Heart left ventricle (tissue), 16 donors: ENCODE measurements around the gene NLRX1. TPM values are rescaled to one million over a fixed set of nuclear protein-coding genes. Genes with fewer than 3 reads are reported as not detected.

Experiments
- ATAC-seq, 4 donors: fragments of 200-7000 bp; cut with Tn5 transposase; one replicate each; pipeline ENCODE4 v1.9.1; 2020 to 2022; ENCODE audit warnings: moderate library complexity in 4 of 4, mild to moderate bottlenecking in 3 of 4, moderate number of reproducible peaks in 1 of 4
- DNase-seq, 5 donors: peaks; one replicate each; pipeline ENCODE4 v3.0.0-alpha.2; 2020
- H3K27ac ChIP-seq, 12 donors: fragments of 200-600 bp; sonication (generic) in 4 of 12; one replicate each; pipeline versions ENCODE4 v1.5.0 to v1.8.0; 2016 to 2022; ENCODE audit warnings: mild to moderate bottlenecking in 2 of 12
- H3K27me3 ChIP-seq, 9 donors: fragments of 200-600 bp; sonication (generic) in 2 of 9; one replicate each; pipeline versions ENCODE4 v1.5.1 to v1.8.0; 2016 to 2022; ENCODE audit warnings: mild to moderate bottlenecking in 3 of 9
- H3K36me3 ChIP-seq, 9 donors: fragments of 200-600 bp; sonication (generic) in 2 of 9; one replicate each; pipeline versions ENCODE4 v1.5.0 to v1.8.0; 2018 to 2022; ENCODE audit warnings: mild to moderate bottlenecking in 2 of 9
- H3K4me1 ChIP-seq, 12 donors: fragments of 200-600 bp; sonication (generic) in 4 of 12; one replicate each; pipeline versions ENCODE4 v1.5.0 to v1.8.0; 2016 to 2022; ENCODE audit warnings: mild to moderate bottlenecking in 3 of 12
- H3K4me3 ChIP-seq, 12 donors: fragments of 200-600 bp; sonication (generic) in 4 of 12; one replicate each; pipeline versions ENCODE4 v1.5.0 to v1.8.0; 2017 to 2022; ENCODE audit warnings: mild to moderate bottlenecking in 9 of 12, moderate library complexity in 4 of 12
- H3K9me3 ChIP-seq, 12 donors: fragments of 200-600 bp; sonication (generic) in 4 of 12; one replicate each; pipeline versions ENCODE4 v1.5.0 to v1.8.0; 2016 to 2022; ENCODE audit warnings: mild to moderate bottlenecking in 1 of 12
- POLR2A ChIP-seq, 2 donors: fragments of 450-650 bp; IDR thresholded peaks; one replicate each; pipeline ENCODE4 v1.6.1; 2017; ENCODE audit warnings: antibody characterized with exemption in 2 of 2, mild to moderate bottlenecking in 2 of 2, moderate library complexity in 2 of 2
- WGBS, 4 donors: extraction: QIAGEN DNeasy Blood & Tissue Kit in 2 of 4; methylation state at CpG; one replicate each; pipeline versions ENCODE4 v1.1.5 to v1.1.7; 2013 to 2018; 5-methylcytosine and 5-hydroxymethylcytosine counted together
- intact Hi-C, 10 donors: fragments of 100-400 bp; cut with DNase I; formaldehyde crosslinking; loops; one replicate each; pipeline versions ENCODE4 v1.11.1 to v1.14.2; 2022
- polyA plus RNA-seq, 2 donors: library from polyadenylated mRNA; stranded (reverse); fragments of 200-250 nt; gene quantifications; one replicate each; pipeline ENCODE4 v1.2.3, GENCODE V29; 2013
- total RNA-seq, 9 donors: library from RNA; depleted of rRNA in 2 of 9; stranded (reverse); fragments of >200 nt in 2 of 9; fragmentation: NEBNext Ultra II Directional in 3 of 9; extraction: Animal tissue kit (Norgen Biotek cat#: 25700) in 3 of 9; gene quantifications; one replicate each; pipeline versions ENCODE4 v1.1.0 to v1.2.4, GENCODE V29; 2016 to 2023
- TF ChIP-seq, protein P1 (sequence below), 12 donors: fragments of 200-600 bp; sonication (generic) in 4 of 12; IDR thresholded peaks; one replicate each; pipeline versions ENCODE4 v1.5.0 to v1.8.0; 2018 to 2022; ENCODE audit warnings: antibody characterized with exemption in 12 of 12, mild to moderate bottlenecking in 5 of 12
- donor health status: ischemic (EF 13 %, LVEDD 7.1; RV severe dilation, severe dysfunction).
- donor health status: healthy with polysubstance abuse.
- donor health status: DM: no; HTN: yes; CAD: no.
- donor health status: DM: no; HTN: no; CAD: no.
- donor health status: ischemic (EF 25% LVEDD 6.9; RV normal size, moderate dysfunction).
- donor health status: ischemic (EF 25% LVEDD 5.7; RV mildly dilated, moderate dysfunction).
- donor health status: healthy.
- donor health status: DM: yes; HTN: yes; CAD: no.
- donor health status: ischemic (EF 35%, LVEDD 5.7; RV mildly dilated, moderate dysfunction).
- donor health status: nonischemic (EF 11% LVEDD 7.7; RV severe dilation, severe dysfunction).
- donor health status: DM: yes; HTN: yes; CAD: no.
- donor health status: PGD.
- donor health status: ischemic (EF 29% LVEDD 5.4; RV normal size, mild dysfunction).
- donor health status: nonischemic (EF 23%, LVEDD 6.1; RV moderate dilation, normal function).

NLRX1 gene
- total and polyA plus RNA-seq, 11 donors = 10.6 to 47.0 (median 29.5) TPM

DNA sequence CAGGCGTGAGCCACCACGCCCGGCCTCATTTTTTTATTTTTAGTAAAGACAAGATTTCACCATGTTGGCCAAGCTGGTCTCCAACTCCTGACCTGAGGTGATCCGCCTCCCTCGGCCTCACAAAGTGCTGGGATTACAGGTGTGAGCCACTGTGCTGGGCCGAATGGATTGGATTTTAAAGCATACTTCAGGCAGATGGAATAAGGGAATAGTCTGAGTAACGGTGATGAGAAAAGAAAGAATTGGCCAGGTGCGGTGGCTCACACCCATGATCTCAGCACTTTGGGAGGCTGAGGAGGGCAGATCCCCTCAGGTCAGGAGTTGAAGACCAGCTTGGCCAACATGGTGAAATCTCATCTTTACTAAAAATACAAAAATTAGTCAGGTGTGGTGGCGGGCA is 35.5 kb downstream of the NLRX1 start:
- intact Hi-C loops = loop anchor here in 5 of 10 donors (2.0 to 10.0 kb wide), 6 partner anchors 78 to 271 kb away; no protein-coding TSS in a partner anchor

DNA sequence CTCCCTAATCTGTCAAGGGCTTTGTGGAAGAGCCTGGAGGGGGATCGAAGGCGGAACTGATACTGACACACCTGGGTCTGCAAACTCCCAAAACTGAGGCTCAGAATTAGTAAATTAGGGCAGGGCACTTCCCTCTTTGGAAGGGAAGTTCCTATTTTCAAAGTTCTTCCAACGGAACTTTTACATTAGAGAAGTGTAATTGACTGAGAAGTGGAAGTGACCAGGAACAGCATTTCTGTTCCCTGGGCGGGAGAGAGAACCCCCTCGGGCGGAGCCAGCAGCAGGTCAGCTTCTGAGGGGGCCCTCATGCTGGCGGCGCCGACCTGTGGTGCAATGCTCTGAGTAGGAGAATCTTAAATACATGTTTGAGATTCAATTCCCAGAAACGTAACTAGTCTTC is 36.6 kb downstream of the NLRX1 start:
- TF ChIP-seq, protein P1, sequence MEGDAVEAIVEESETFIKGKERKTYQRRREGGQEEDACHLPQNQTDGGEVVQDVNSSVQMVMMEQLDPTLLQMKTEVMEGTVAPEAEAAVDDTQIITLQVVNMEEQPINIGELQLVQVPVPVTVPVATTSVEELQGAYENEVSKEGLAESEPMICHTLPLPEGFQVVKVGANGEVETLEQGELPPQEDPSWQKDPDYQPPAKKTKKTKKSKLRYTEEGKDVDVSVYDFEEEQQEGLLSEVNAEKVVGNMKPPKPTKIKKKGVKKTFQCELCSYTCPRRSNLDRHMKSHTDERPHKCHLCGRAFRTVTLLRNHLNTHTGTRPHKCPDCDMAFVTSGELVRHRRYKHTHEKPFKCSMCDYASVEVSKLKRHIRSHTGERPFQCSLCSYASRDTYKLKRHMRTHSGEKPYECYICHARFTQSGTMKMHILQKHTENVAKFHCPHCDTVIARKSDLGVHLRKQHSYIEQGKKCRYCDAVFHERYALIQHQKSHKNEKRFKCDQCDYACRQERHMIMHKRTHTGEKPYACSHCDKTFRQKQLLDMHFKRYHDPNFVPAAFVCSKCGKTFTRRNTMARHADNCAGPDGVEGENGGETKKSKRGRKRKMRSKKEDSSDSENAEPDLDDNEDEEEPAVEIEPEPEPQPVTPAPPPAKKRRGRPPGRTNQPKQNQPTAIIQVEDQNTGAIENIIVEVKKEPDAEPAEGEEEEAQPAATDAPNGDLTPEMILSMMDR (IDR thresholded peaks at IDR 0.05) = no peak
- TF ChIP-seq POLR2A (IDR thresholded peaks at IDR 0.05) = no peak
- no peak for ATAC-seq
- intact Hi-C loops = loop anchor here in 9 of 10 donors (2.0 to 10.0 kb wide), 9 partner anchors 57 to 270 kb away; no protein-coding TSS in a partner anchor

More for the DNA sequence above, 35.5 kb downstream of the NLRX1 start:
- Histone ChIP-seq H3K27ac (no peak overlapping the region), H3K4me1 (peaks cover 0 to 32% (median 16%) of the 10 kb centered on the region in 12 donors), H3K9me3 (no peaks in the 10 kb centered on the region), H3K27me3 (no peaks in the 10 kb centered on the region), H3K4me3 (no peak overlapping the region), H3K36me3 (no peaks in the 10 kb centered on the region)
- WGBS, 4 donors = 95 to 99% (median 96%) methylated on average over 9 of the region's 9 CpGs
- ATAC-seq (no peak), DNase-seq (no peak)
- TF ChIP-seq, protein P1 (IDR thresholded peaks at IDR 0.05) = no peak
- no peak for TF ChIP-seq POLR2A (IDR thresholded peaks at IDR 0.05)

DNA sequence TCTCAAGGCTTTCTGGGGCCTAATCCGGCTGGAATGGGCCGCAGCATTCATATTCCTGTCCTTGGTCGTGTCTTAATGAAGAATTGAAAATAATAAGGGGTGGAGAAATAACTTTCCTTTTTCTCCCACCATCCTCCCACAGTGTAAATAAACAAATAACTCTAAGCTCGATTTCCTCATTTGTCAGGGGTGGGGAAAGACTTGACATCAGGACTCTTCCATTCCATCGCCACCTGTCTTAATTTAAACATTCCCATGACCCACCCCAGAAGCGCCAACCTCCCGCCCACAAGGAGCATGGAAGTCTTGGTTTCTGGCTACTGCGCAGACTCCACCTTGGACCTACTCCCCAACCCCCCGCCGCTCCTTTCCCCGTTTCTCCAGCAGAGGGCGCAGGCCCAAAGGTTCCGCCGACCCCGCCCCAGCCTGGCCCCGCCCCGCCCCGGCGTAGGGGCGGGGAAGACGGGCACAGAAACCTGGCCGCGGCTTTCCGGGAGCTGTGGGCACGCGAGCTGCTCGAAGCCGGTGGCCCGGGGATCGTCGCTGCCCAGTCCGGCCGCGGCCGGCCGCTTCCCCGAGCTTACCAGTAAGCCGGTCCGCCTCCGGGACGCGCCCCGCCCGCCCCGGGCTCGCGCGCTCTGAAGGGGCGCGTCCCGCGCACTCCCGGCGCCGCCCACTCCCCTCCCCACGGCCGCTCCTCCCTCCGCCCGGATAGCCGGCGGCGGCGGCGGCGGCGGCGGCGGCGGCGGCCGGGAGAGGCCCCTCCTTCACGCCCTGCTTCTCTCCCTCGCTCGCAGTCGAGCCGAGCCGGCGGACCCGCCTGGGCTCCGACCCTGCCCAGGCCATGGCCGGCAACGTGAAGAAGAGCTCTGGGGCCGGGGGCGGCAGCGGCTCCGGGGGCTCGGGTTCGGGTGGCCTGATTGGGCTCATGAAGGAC is 37.3 kb downstream of the NLRX1 start, which contains the start of gene CBL:
Gene CBL (plus strand): TSS at position 766 of the 937 bp plus-strand sequence. CDS start 79 bp downstream, at position 845.
- peak in 1 of 2 donors; percentile 67 for TF ChIP-seq POLR2A (IDR thresholded peaks at IDR 0.05)
- TF ChIP-seq, protein P1 (IDR thresholded peaks at IDR 0.05) = peak; percentile 74 to 99 (median 92)
- peak; percentile 95 to 97 (median 96) for DNase-seq
- Histone ChIP-seq H3K4me3 (peak within 1 kb of the TSS; percentile 84 to 99 (median 95)), H3K9me3 (no peaks in the 10 kb centered on the region), H3K4me1 (peaks cover 0 to 50% (median 17%) of the 10 kb centered on the region in 12 donors), H3K27ac (peak within 1 kb of the TSS; percentile 82 to 98 (median 95)), H3K36me3 (no peaks in the 10 kb centered on the region), H3K27me3 (no peaks in the 10 kb centered on the region)
- intact Hi-C loops = loop anchor here in 9 of 10 donors (2.0 to 10.0 kb wide), 12 partner anchors 56 to 269 kb away; partner anchors contain the start of gene USP2 (in 1 of the 9)
- ATAC-seq = peak; percentile 93 to 98 (median 98)
- WGBS, 4 donors = 0 to 1% (median 1%) methylated on average over 12 to 88 of the region's 88 CpGs

More for the DNA sequence above, 36.6 kb downstream of the NLRX1 start:
- 50 to 66% (median 52%) methylated on average over 10 of the region's 10 CpGs for WGBS, 4 donors
- Histone ChIP-seq H3K9me3 (no peaks in the 10 kb centered on the region), H3K27ac (peak overlapping the region in 9 of 12 donors; percentile 93 to 98 (median 95)), H3K36me3 (no peaks in the 10 kb centered on the region), H3K27me3 (no peaks in the 10 kb centered on the region), H3K4me3 (peak overlapping the region in 10 of 12 donors; percentile 84 to 99 (median 95)), H3K4me1 (peaks cover 0 to 42% (median 17%) of the 10 kb centered on the region in 12 donors)
- peak in 2 of 5 donors; percentile 37 to 44 for DNase-seq
